Esophagus muscularis mucosa (tissue), 4 donors: ENCODE measurements around the gene LAMA3. TPM values are rescaled to one million over a fixed set of nuclear protein-coding genes. Genes with fewer than 3 reads are reported as not detected.
A peak's percentile ranks its signal among the peaks of the same experiment; 100 is the strongest.

Source experiments
- DNase-seq: peaks from one replicate; pipeline ENCODE4 v3.0.0-alpha.2; 2017; ENCODE audit errors: extremely low spot score
- H3K27ac ChIP-seq, 4 donors: fragments of 200-600 bp; sonication (generic); replicated peaks in 1 of 4; 1 replicate in 3 of 4; 2 replicates in 1 of 4; pipeline ENCODE4 v1.5.1; 2016 to 2019; ENCODE audit warnings: mild to moderate bottlenecking in 1 of 4
- H3K27me3 ChIP-seq, 4 donors: fragments of 200-600 bp; sonication (generic); one replicate each; pipeline versions ENCODE4 v1.5.1 to v1.6.0; 2016 to 2019
- H3K36me3 ChIP-seq, 4 donors: fragments of 200-600 bp; sonication (generic); one replicate each; pipeline ENCODE4 v1.5.1; 2016 to 2019
- H3K4me1 ChIP-seq, 4 donors: fragments of 200-600 bp; sonication (generic); one replicate each; pipeline ENCODE4 v1.5.1; 2016 to 2019
- H3K4me3 ChIP-seq, 4 donors: fragments of 200-600 bp; sonication (generic); 1 replicate in 2 of 4; 2 replicates in 2 of 4; pipeline ENCODE4 v1.5.1; 2016 to 2019; ENCODE audit warnings: mild to moderate bottlenecking in 4 of 4, moderate library complexity in 1 of 4
- H3K9me3 ChIP-seq, 4 donors: fragments of 200-600 bp; sonication (generic); 1 replicate in 3 of 4; 2 replicates in 1 of 4; pipeline ENCODE4 v1.5.1; 2016 to 2019
- EP300 ChIP-seq: sonication (generic); formaldehyde crosslinking; IDR thresholded peaks from one replicate; pipeline ENCODE4 v1.6.1; 2017; ENCODE audit warnings: antibody characterized with exemption
- POLR2A ChIP-seq: fragments of 450-650 bp; IDR thresholded peaks from one replicate; pipeline ENCODE4 v1.6.1; 2017; ENCODE audit warnings: antibody characterized with exemption, moderate library complexity, mild to moderate bottlenecking, low read depth
- POLR2AphosphoS5 ChIP-seq, 2 donors: sonication (generic); formaldehyde crosslinking; IDR thresholded peaks; one replicate each; pipeline ENCODE4 v1.6.1; 2017; ENCODE audit warnings: antibody characterized with exemption in 2 of 2
- WGBS: methylation state at CpG from one replicate; pipeline ENCODE4 v1.1.5; 2018; 5-methylcytosine and 5-hydroxymethylcytosine counted together
- intact Hi-C: fragments of 100-400 bp; cut with DNase I; formaldehyde crosslinking; loops from one replicate; pipeline ENCODE4 v1.15.1; 2023
- total RNA-seq, 4 donors: library from RNA; depleted of rRNA; stranded (reverse); fragments of >200 nt; gene quantifications; one replicate each; pipeline versions ENCODE4 v1.1.0 to v1.2.1, GENCODE V29; 2016
- TF ChIP-seq, protein P1 (sequence below), 3 experiments: fragments of 200-600 bp in 2 of 3; fragments of 450-650 bp in 1 of 3; sonication (generic) in 2 of 3; IDR thresholded peaks; one replicate each; pipeline ENCODE4 v1.5.1; 2017 to 2019; ENCODE audit warnings: antibody characterized with exemption in 3 of 3, mild to moderate bottlenecking in 2 of 3, moderate library complexity in 1 of 3

The LAMA3 gene
- total RNA-seq, 4 donors from 2014 or later: 7.5 to 12.9 (median 11.7) TPM

DNA sequence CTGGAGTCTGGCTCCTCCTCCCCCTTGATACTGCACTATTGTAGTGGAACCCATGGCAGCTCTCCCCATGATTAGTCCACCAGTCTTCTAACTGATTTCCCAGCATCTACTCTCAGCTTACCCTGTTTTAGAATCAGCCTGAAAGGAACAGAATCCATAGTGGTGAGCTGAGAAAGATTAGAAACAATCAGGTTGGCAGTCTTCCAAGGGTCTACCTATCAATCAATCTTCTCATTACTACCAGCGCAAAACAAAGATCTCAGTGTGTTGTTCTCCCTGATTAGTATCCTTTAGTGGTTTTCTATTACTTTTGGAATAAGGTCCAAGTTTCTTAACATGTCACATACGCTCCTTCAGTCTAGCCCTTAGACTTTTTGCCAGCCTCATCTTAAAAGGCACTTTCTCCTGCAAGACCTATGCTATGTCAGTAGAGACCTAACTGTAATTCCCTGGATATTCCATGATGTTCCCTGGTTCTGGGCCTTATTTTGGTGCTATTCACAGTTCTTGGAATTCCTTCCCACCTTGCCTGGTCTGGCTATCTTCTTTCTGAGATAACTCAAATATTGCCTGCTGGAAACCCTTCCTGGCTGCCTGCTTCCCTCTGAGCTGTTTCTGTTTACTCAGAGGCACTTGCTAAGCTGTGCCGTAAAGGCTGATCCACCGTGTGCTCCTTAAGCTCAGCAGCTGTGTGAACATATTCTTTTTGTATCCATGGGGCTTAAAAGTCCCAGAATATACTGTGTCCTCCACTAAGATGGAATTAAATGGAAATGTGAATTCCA is 32.6 kb downstream of the LAMA3 start:
- Histone ChIP-seq H3K27ac (no peak overlapping the region), H3K36me3 (no peaks in the 10 kb centered on the region), H3K4me1 (peaks cover 4 to 23% (median 16%) of the 10 kb centered on the region in 4 donors), H3K9me3 (no peaks in the 10 kb centered on the region), H3K4me3 (no peak overlapping the region), H3K27me3 (no peaks in the 10 kb centered on the region)
- TF ChIP-seq EP300 (no peak), POLR2A (no peak), POLR2AphosphoS5 (IDR thresholded peaks at IDR 0.05) (no peak)
- TF ChIP-seq, protein P1, sequence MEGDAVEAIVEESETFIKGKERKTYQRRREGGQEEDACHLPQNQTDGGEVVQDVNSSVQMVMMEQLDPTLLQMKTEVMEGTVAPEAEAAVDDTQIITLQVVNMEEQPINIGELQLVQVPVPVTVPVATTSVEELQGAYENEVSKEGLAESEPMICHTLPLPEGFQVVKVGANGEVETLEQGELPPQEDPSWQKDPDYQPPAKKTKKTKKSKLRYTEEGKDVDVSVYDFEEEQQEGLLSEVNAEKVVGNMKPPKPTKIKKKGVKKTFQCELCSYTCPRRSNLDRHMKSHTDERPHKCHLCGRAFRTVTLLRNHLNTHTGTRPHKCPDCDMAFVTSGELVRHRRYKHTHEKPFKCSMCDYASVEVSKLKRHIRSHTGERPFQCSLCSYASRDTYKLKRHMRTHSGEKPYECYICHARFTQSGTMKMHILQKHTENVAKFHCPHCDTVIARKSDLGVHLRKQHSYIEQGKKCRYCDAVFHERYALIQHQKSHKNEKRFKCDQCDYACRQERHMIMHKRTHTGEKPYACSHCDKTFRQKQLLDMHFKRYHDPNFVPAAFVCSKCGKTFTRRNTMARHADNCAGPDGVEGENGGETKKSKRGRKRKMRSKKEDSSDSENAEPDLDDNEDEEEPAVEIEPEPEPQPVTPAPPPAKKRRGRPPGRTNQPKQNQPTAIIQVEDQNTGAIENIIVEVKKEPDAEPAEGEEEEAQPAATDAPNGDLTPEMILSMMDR (IDR thresholded peaks at IDR 0.05): no peak
- 70% methylated on average over 4 of the region's 4 CpGs for WGBS
- no peak for DNase-seq
- intact Hi-C loops: no loop called here

- no peak overlapping the region for H3K4me3 ChIP-seq
- H3K4me1 ChIP-seq: peaks cover 4 to 23% (median 16%) of the 10 kb centered on the region in 4 donors
- H3K27ac ChIP-seq: no peak overlapping the region
- no peak for TF ChIP-seq POLR2AphosphoS5 (IDR thresholded peaks at IDR 0.05)
- no peak for TF ChIP-seq POLR2A
- no peak for TF ChIP-seq EP300
- TF ChIP-seq, protein P1 (IDR thresholded peaks at IDR 0.05): no peak
- no peak for DNase-seq
- no peaks in the 10 kb centered on the region for H3K36me3 ChIP-seq
- no peaks in the 10 kb centered on the region for H3K9me3 ChIP-seq
- intact Hi-C loops: no loop called here
- WGBS: 54% methylated on average over 3 of the region's 3 CpGs
- H3K27me3 ChIP-seq: no peaks in the 10 kb centered on the region
These were observed 33.4 kb downstream of the LAMA3 start for GRCh38 chr18:23722646-23723045.

GRCh38 chr18:23723121-23723520 is 33.9 kb downstream of the LAMA3 start:
- Histone ChIP-seq H3K27ac (no peak overlapping the region), H3K27me3 (no peaks in the 10 kb centered on the region), H3K9me3 (no peaks in the 10 kb centered on the region), H3K36me3 (no peaks in the 10 kb centered on the region), H3K4me1 (peaks cover under 1 to 23% (median 16%) of the 10 kb centered on the region in 4 donors), H3K4me3 (no peak overlapping the region)
- TF ChIP-seq, protein P1 (IDR thresholded peaks at IDR 0.05): no peak
- no peak for TF ChIP-seq EP300
- TF ChIP-seq POLR2A: no peak
- no peak for TF ChIP-seq POLR2AphosphoS5 (IDR thresholded peaks at IDR 0.05)
- WGBS: 83% methylated on average over 2 of the region's 2 CpGs
- DNase-seq: no peak
- intact Hi-C loops: no loop called here

GRCh38 chr18:23724681-23725080 is 35.4 kb downstream of the LAMA3 start:
- intact Hi-C loops: no loop called here
- Histone ChIP-seq H3K9me3 (no peaks in the 10 kb centered on the region), H3K27ac (no peak overlapping the region), H3K27me3 (no peaks in the 10 kb centered on the region), H3K4me3 (no peak overlapping the region), H3K36me3 (no peaks in the 10 kb centered on the region), H3K4me1 (peaks cover 0 to 17% (median 13%) of the 10 kb centered on the region in 4 donors)
- TF ChIP-seq, protein P1 (IDR thresholded peaks at IDR 0.05): no peak
- no peak for TF ChIP-seq POLR2A
- no peak for TF ChIP-seq POLR2AphosphoS5 (IDR thresholded peaks at IDR 0.05)
- TF ChIP-seq EP300: no peak
- 79% methylated on average over 3 of the region's 3 CpGs for WGBS
- DNase-seq: peak; percentile 53
